Keratinocyte (primary cell): ENCODE measurements around the gene BABAM2. TPM values are rescaled to one million over a fixed set of nuclear protein-coding genes. Genes with fewer than 3 reads are reported as not detected.

Experiments used
- DNase-seq: peaks from one replicate; pipeline ENCODE4 v3.0.0-alpha.2; 2011; ENCODE audit warnings: low read depth, missing footprints, low spot score
- FAIRE-seq: peaks from 2 replicates; lab custom pipeline; 2011; peaks lifted over from hg19 to GRCh38; lab: Jason Lieb, UNC
- H2AFZ ChIP-seq: 2 replicates; pipeline ENCODE4 v1.6.0; 2012; ENCODE audit warnings: low read length, control low read depth, inconsistent platforms; ENCODE audit not compliant: control insufficient read depth
- H3K27ac ChIP-seq: 2 replicates; pipeline ENCODE4 v1.5.1; 2011; ENCODE audit warnings: low read length; ENCODE audit not compliant: control insufficient read depth, insufficient read depth
- H3K27me3 ChIP-seq: 3 replicates; pipeline ENCODE4 v1.6.0; 2011; ENCODE audit warnings: low read length; ENCODE audit not compliant: control insufficient read depth, insufficient read depth; ENCODE audit errors: extremely low read depth
- H3K36me3 ChIP-seq, 2 experiments: 2 replicates in 1 of 2; 3 replicates in 1 of 2; pipeline ENCODE4 v1.5.1; 2011; ENCODE audit warnings: low read length in 2 of 2, mild to moderate bottlenecking in 1 of 2; ENCODE audit not compliant: control insufficient read depth in 2 of 2, insufficient read depth in 2 of 2; ENCODE audit errors: extremely low read depth in 1 of 2
- H3K4me1 ChIP-seq: 3 replicates; pipeline ENCODE4 v1.5.1; 2011; ENCODE audit warnings: low read length; ENCODE audit not compliant: control insufficient read depth, insufficient read depth; ENCODE audit errors: extremely low read depth
- H3K4me2 ChIP-seq: 3 replicates; pipeline ENCODE4 v1.6.0; 2011; ENCODE audit warnings: low read depth, low read length; ENCODE audit not compliant: control insufficient read depth, insufficient read depth; ENCODE audit errors: extremely low read depth
- H3K4me3 ChIP-seq, 3 experiments: fragments of 200-600 bp in 1 of 3; sonication (generic) in 1 of 3; 2 replicates in 2 of 3; 3 replicates in 1 of 3; pipeline ENCODE4 v1.5.1; 2011 to 2016; ENCODE audit warnings: low read length in 3 of 3, mild to moderate bottlenecking in 3 of 3, control low read depth in 2 of 3, inconsistent platforms in 1 of 3, low read depth in 1 of 3, mixed read lengths in 1 of 3, mixed run types in 1 of 3, moderate library complexity in 1 of 3; ENCODE audit not compliant: control insufficient read depth in 2 of 3, insufficient read depth in 2 of 3; ENCODE audit errors: extremely low read depth in 1 of 3
- H3K79me2 ChIP-seq: 2 replicates; pipeline ENCODE4 v1.6.0; 2012; ENCODE audit warnings: low read length; ENCODE audit not compliant: control insufficient read depth, insufficient read depth
- H3K9ac ChIP-seq: 3 replicates; pipeline ENCODE4 v1.6.0; 2011; ENCODE audit warnings: low read length; ENCODE audit not compliant: control insufficient read depth, insufficient read depth; ENCODE audit errors: extremely low read depth
- H3K9me1 ChIP-seq: 3 replicates; pipeline ENCODE4 v1.6.0; 2011; ENCODE audit warnings: low read length; ENCODE audit not compliant: control insufficient read depth, insufficient read depth; ENCODE audit errors: extremely low read depth
- H3K9me3 ChIP-seq: 2 replicates; pipeline ENCODE4 v1.5.1; 2012; ENCODE audit warnings: low read depth, low read length; ENCODE audit not compliant: control insufficient read depth
- H4K20me1 ChIP-seq: 3 replicates; pipeline ENCODE4 v1.6.0; 2011; ENCODE audit warnings: low read length; ENCODE audit not compliant: control insufficient read depth, insufficient read depth; ENCODE audit errors: extremely low read depth
- EZH2 ChIP-seq: IDR thresholded peaks from one replicate; pipeline ENCODE4 v1.6.1; 2012; ENCODE audit warnings: inconsistent platforms, mild to moderate bottlenecking, low read length, moderate library complexity
- dilution Hi-C: fragments of 300-500 bp; cut with MboI; formaldehyde crosslinking; loops from one replicate; pipeline ENCODE4 v1.7.0; 2020; ENCODE audit warnings: low sequenced_read_pairs; ENCODE audit not compliant: extremely low pct_ligation_motif_present
- polyA plus RNA-seq, 5 experiments: library from polyadenylated mRNA; depleted of rRNA in 3 of 5; stranded (reverse) in 3 of 5; stranded (forward) in 1 of 5; unstranded in 1 of 5; fragments of >200 nt; gene quantifications; 1 replicate in 1 of 5; 2 replicates in 3 of 5; 3 replicates in 1 of 5; pipeline versions ENCODE4 v1.2.1 to v1.2.3, GENCODE V29; 2011 to 2012; ENCODE audit warnings: missing spikeins in 2 of 5, low read depth in 1 of 5, low replicate concordance in 1 of 5
- TF ChIP-seq, protein P1 (sequence below), 3 experiments: IDR thresholded peaks in 1 of 3; conservative IDR thresholded peaks in 1 of 3; optimal IDR thresholded peaks in 1 of 3; 2 replicates in 2 of 3; 3 replicates in 1 of 3; pipeline versions ENCODE3 to v1.5.1; 2011; ENCODE audit warnings: low read length in 3 of 3, mild to moderate bottlenecking in 3 of 3, moderate library complexity in 2 of 3, control low read depth in 1 of 3, inconsistent platforms in 1 of 3; ENCODE audit not compliant: insufficient read depth in 2 of 3; ENCODE audit errors: extremely low read depth in 1 of 3

The BABAM2 gene
- polyA plus RNA-seq, 1 donor (not counting 4 experiments of a cell fraction or from before 2014, with no cell fraction given): 29.8 TPM

- Histone ChIP-seq H3K9ac (no peak overlapping the region), H3K9me3 (no peaks in the 10 kb centered on the region), H2AFZ (no peak overlapping the region), H4K20me1 (no peaks in the 10 kb centered on the region), H3K27ac (no peak overlapping the region), H3K4me1 (peaks cover 17% of the 10 kb centered on the region), H3K4me3 (no peak overlapping the region), H3K9me1 (no peaks in the 10 kb centered on the region), H3K79me2 (no peaks in the 10 kb centered on the region), H3K36me3 (peaks cover 0 to 3% of the 10 kb centered on the region in 2 experiments), H3K27me3 (no peaks in the 10 kb centered on the region), H3K4me2 (no peak overlapping the region)
- TF ChIP-seq, protein P1, sequence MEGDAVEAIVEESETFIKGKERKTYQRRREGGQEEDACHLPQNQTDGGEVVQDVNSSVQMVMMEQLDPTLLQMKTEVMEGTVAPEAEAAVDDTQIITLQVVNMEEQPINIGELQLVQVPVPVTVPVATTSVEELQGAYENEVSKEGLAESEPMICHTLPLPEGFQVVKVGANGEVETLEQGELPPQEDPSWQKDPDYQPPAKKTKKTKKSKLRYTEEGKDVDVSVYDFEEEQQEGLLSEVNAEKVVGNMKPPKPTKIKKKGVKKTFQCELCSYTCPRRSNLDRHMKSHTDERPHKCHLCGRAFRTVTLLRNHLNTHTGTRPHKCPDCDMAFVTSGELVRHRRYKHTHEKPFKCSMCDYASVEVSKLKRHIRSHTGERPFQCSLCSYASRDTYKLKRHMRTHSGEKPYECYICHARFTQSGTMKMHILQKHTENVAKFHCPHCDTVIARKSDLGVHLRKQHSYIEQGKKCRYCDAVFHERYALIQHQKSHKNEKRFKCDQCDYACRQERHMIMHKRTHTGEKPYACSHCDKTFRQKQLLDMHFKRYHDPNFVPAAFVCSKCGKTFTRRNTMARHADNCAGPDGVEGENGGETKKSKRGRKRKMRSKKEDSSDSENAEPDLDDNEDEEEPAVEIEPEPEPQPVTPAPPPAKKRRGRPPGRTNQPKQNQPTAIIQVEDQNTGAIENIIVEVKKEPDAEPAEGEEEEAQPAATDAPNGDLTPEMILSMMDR (optimal IDR thresholded peaks at IDR 0.05 in 1 of 3, IDR thresholded peaks at IDR 0.05 in 1 of 3, conservative IDR thresholded peaks at IDR 0.05 in 1 of 3; ENCODE audit: extremely low read depth in 1 of 3, insufficient read depth in 2 of 3, low read length in 3 of 3): no peak
- TF ChIP-seq EZH2: no peak
- no peak for DNase-seq
- FAIRE-seq: no peak
- dilution Hi-C loops: no loop called here
These were observed 39.5 kb downstream of the BABAM2 start for GRCh38 chr2:27929916-27930486.

DNA sequence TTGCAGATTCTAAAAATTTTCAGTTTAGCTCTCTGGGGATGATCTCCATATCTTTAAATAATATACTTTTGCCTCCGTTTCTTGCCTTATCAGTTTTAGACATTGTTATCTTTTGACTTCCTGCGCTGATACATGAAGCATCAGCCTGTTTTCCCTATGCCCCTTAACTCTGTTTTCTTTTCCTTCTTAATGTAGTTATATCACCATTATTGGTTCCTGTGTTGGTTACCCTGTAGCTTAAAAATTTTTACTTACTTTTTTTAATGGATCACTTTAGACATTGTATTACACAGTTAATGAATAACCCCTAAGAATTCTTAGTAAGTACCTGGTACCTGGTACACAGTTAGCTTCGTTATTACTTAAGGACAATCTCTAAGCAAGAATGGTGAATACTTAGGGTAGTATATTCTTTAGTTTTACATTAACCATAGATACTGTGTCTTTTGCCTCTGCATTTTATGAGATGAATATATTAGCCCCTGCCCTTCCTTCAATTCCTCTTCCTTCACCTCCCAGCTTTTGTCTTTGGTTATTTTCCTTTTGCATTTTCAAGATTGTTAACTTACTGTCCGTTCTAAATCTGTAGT lies 40.9 kb downstream of the BABAM2 start:
- Histone ChIP-seq H3K4me2 (peak overlapping the region; percentile 82), H3K27ac (no peak overlapping the region), H3K36me3 (peaks cover 0 to 3% of the 10 kb centered on the region in 2 experiments), H3K9ac (no peak overlapping the region), H3K4me3 (no peak overlapping the region), H3K27me3 (no peaks in the 10 kb centered on the region), H3K79me2 (no peaks in the 10 kb centered on the region), H2AFZ (no peak overlapping the region), H3K9me1 (no peaks in the 10 kb centered on the region), H4K20me1 (no peaks in the 10 kb centered on the region), H3K4me1 (peaks cover 17% of the 10 kb centered on the region), H3K9me3 (no peaks in the 10 kb centered on the region)
- DNase-seq: no peak
- peak; percentile 69 for FAIRE-seq
- TF ChIP-seq EZH2: no peak
- TF ChIP-seq, protein P1 (optimal IDR thresholded peaks at IDR 0.05 in 1 of 3, IDR thresholded peaks at IDR 0.05 in 1 of 3, conservative IDR thresholded peaks at IDR 0.05 in 1 of 3; ENCODE audit: extremely low read depth in 1 of 3, insufficient read depth in 2 of 3, low read length in 3 of 3): no peak
- dilution Hi-C loops: no loop called here
